ENCODE results near the gene MRFAP1. TPM values are rescaled to one million over a fixed set of nuclear protein-coding genes. Genes with fewer than 3 reads are reported as not detected.

MRFAP1 gene
- total RNA-seq, 4 donors from 2014 or later: 116 to 338 (median 155) TPM

- no peak for DNase-seq
- H3K9me3 ChIP-seq: no peaks in the 10 kb centered on the region
- no peaks in the 10 kb centered on the region for H3K27me3 ChIP-seq
- TF ChIP-seq, protein P1, sequence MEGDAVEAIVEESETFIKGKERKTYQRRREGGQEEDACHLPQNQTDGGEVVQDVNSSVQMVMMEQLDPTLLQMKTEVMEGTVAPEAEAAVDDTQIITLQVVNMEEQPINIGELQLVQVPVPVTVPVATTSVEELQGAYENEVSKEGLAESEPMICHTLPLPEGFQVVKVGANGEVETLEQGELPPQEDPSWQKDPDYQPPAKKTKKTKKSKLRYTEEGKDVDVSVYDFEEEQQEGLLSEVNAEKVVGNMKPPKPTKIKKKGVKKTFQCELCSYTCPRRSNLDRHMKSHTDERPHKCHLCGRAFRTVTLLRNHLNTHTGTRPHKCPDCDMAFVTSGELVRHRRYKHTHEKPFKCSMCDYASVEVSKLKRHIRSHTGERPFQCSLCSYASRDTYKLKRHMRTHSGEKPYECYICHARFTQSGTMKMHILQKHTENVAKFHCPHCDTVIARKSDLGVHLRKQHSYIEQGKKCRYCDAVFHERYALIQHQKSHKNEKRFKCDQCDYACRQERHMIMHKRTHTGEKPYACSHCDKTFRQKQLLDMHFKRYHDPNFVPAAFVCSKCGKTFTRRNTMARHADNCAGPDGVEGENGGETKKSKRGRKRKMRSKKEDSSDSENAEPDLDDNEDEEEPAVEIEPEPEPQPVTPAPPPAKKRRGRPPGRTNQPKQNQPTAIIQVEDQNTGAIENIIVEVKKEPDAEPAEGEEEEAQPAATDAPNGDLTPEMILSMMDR (IDR thresholded peaks at IDR 0.05): no peak
- peak overlapping the region in 1 of 4 donors; percentile 23 for H3K27ac ChIP-seq
- H3K4me3 ChIP-seq: peak overlapping the region in 2 of 4 donors; percentile 32 to 45
- H3K4me1 ChIP-seq: peaks cover 0 to 3% (median 0%) of the 10 kb centered on the region in 4 donors
- H3K36me3 ChIP-seq: no peaks in the 10 kb centered on the region
Measured at GRCh38 chr4:6658209-6658595, 17.7 kb downstream of the MRFAP1 start.

GRCh38 chr4:6658597-6659075 lies 18.2 kb downstream of the MRFAP1 start:
- no peaks in the 10 kb centered on the region for H3K27me3 ChIP-seq
- peaks cover 0 to 3% (median 0%) of the 10 kb centered on the region in 4 donors for H3K4me1 ChIP-seq
- H3K36me3 ChIP-seq: no peaks in the 10 kb centered on the region
- H3K27ac ChIP-seq: peak overlapping the region in 2 of 4 donors; percentile 23 to 57
- peak overlapping the region; percentile 31 to 47 (median 38) for H3K4me3 ChIP-seq
- TF ChIP-seq, protein P1 (IDR thresholded peaks at IDR 0.05): no peak
- no peak for TF ChIP-seq POLR2A (IDR thresholded peaks at IDR 0.05)
- peak in 1 of 3 donors; percentile 52 for DNase-seq
- H3K9me3 ChIP-seq: no peaks in the 10 kb centered on the region

- no peaks in the 10 kb centered on the region for H3K36me3 ChIP-seq
- no peaks in the 10 kb centered on the region for H3K27me3 ChIP-seq
- peaks cover 0 to 4% (median 2%) of the 10 kb centered on the region in 4 donors for H3K4me1 ChIP-seq
- no peak overlapping the region for H3K4me3 ChIP-seq
- no peaks in the 10 kb centered on the region for H3K9me3 ChIP-seq
- DNase-seq: no peak
- no peak overlapping the region for H3K27ac ChIP-seq
- TF ChIP-seq, protein P1 (IDR thresholded peaks at IDR 0.05): no peak
- TF ChIP-seq POLR2A (IDR thresholded peaks at IDR 0.05): no peak
Measured at GRCh38 chr4:6659897-6660296, 19.4 kb downstream of the MRFAP1 start.

DNA sequence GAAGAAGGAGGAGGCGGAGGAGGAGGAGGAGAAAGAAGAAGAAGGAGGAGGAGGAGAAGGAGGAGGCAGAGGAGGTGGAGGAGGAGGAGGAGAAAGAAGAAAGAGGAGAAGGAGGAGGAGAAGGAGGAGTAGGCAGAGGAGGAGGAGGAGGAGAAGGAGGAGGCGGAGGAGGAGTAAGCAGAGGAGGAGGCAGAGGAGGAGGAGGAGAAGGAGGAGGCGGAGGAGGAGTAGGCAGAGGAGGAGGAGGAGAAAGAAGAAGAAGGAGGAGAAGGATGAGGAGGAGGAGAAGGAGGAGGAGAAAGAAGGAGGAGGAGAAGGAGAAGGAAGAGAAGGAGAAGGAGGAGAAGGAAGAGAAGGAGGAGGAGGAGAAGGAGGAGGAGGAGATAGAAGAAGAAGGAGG lies 19.9 kb downstream of the MRFAP1 start:
- H3K27me3 ChIP-seq: no peaks in the 10 kb centered on the region
- peaks cover 0 to 4% (median 2%) of the 10 kb centered on the region in 4 donors for H3K4me1 ChIP-seq
- H3K4me3 ChIP-seq: no peak overlapping the region
- TF ChIP-seq, protein P1 (IDR thresholded peaks at IDR 0.05): no peak
- no peak for TF ChIP-seq POLR2A (IDR thresholded peaks at IDR 0.05)
- no peaks in the 10 kb centered on the region for H3K36me3 ChIP-seq
- no peak overlapping the region for H3K27ac ChIP-seq
- H3K9me3 ChIP-seq: no peaks in the 10 kb centered on the region
- DNase-seq: no peak

DNA sequence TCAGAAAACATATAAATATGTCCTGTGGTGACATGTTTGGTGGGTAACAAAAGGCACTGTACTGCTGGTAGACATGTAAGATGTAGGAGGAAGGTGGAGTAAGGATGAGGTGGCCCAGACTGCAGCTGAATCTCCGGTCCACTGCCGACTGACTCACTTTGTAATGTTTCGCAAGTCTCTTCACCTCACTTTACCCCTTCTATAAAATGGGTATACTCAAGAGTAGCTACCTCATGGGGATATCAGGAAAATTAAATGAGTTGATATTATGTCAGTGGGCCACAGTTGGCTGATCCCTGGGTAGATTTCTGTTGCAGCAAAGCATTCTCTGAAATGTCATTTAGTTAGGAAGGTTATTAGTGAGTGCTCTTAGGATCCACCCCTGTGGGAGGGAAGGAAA lies 22.1 kb downstream of the MRFAP1 start:
- no peak overlapping the region for H3K4me3 ChIP-seq
- H3K4me1 ChIP-seq: peaks cover 0 to 4% (median 2%) of the 10 kb centered on the region in 4 donors
- DNase-seq: no peak
- no peaks in the 10 kb centered on the region for H3K27me3 ChIP-seq
- no peak for TF ChIP-seq POLR2A (IDR thresholded peaks at IDR 0.05)
- TF ChIP-seq, protein P1 (IDR thresholded peaks at IDR 0.05): no peak
- H3K36me3 ChIP-seq: no peaks in the 10 kb centered on the region
- H3K27ac ChIP-seq: no peak overlapping the region
- no peaks in the 10 kb centered on the region for H3K9me3 ChIP-seq
